GM23338 (cell line): ENCODE results near the gene MPND. TPM values are rescaled to one million over a fixed set of nuclear protein-coding genes. Genes with fewer than 3 reads are reported as not detected.

ENCODE experiments used
- ATAC-seq: fragments of 200-7000 bp; cut with Tn5 transposase; 3 replicates; pipeline ENCODE4 v1.9.1; 2020
- DNase-seq: peaks from one replicate; pipeline ENCODE4 v3.0.0-alpha.2; 2015; ENCODE audit warnings: low spot score
- H2AFZ ChIP-seq: fragments of 200-600 bp; sonication (generic); 2 replicates; pipeline ENCODE4 v1.8.0; 2016; ENCODE audit warnings: antibody characterized with exemption, mild to moderate bottlenecking, moderate library complexity
- H3F3A ChIP-seq: fragments of 200-600 bp; sonication (generic); replicated peaks from 2 replicates; pipeline ENCODE4 v1.8.0; 2017; ENCODE audit warnings: antibody characterized with exemption, mixed run types, low read depth
- H3K27ac ChIP-seq: fragments of 200-600 bp; sonication (generic); 2 replicates; pipeline ENCODE4 v1.6.1; 2016; ENCODE audit warnings: low read depth
- H3K27me3 ChIP-seq: fragments of 200-600 bp; sonication (generic); 2 replicates; pipeline ENCODE4 v1.8.0; 2016; ENCODE audit warnings: mild to moderate bottlenecking, mixed run types, moderate library complexity; ENCODE audit not compliant: insufficient read depth
- H3K36me3 ChIP-seq: fragments of 200-600 bp; sonication (generic); 2 replicates; pipeline ENCODE4 v1.8.0; 2016; ENCODE audit warnings: mild to moderate bottlenecking; ENCODE audit not compliant: insufficient read depth
- H3K4me1 ChIP-seq: fragments of 200-600 bp; sonication (generic); 2 replicates; pipeline ENCODE4 v1.8.0; 2016; ENCODE audit warnings: mild to moderate bottlenecking, moderate library complexity; ENCODE audit not compliant: insufficient read depth
- H3K4me2 ChIP-seq: fragments of 200-600 bp; sonication (generic); 2 replicates; pipeline ENCODE4 v1.7.1; 2017; ENCODE audit warnings: mixed run types
- H3K4me3 ChIP-seq: fragments of 200-600 bp; sonication (generic); 2 replicates; pipeline ENCODE4 v1.6.1; 2016; ENCODE audit warnings: mixed run types
- H3K79me2 ChIP-seq: fragments of 200-600 bp; sonication (generic); replicated peaks from 2 replicates; pipeline ENCODE4 v1.8.0; 2017; ENCODE audit warnings: mild to moderate bottlenecking; ENCODE audit not compliant: insufficient read depth
- H3K9me2 ChIP-seq: fragments of 200-600 bp; sonication (generic); 2 replicates; pipeline ENCODE4 v1.8.0; 2017; ENCODE audit not compliant: insufficient read depth
- H4K20me1 ChIP-seq: fragments of 200-600 bp; sonication (generic); replicated peaks from 2 replicates; pipeline ENCODE4 v1.8.0; 2017; ENCODE audit warnings: mild to moderate bottlenecking; ENCODE audit not compliant: insufficient read depth
- H3K27ac Mint-ChIP-seq: 2 replicates; pipeline ENCODE4 v1.8.0; 2020; ENCODE audit warnings: inconsistent platforms, mild to moderate bottlenecking, moderate library complexity, mixed read lengths
- H3K27me3 Mint-ChIP-seq: 3 replicates; pipeline ENCODE4 v1.8.0; 2022; ENCODE audit warnings: low read depth, mild to moderate bottlenecking, moderate library complexity, mixed read lengths, inconsistent platforms; ENCODE audit not compliant: insufficient read depth, poor library complexity
- H3K36me3 Mint-ChIP-seq: 3 replicates; pipeline ENCODE4 v1.8.0; 2021; ENCODE audit warnings: low read depth, mild to moderate bottlenecking, inconsistent platforms, moderate library complexity, mixed read lengths
- H3K4me1 Mint-ChIP-seq: 3 replicates; pipeline ENCODE4 v1.8.0; 2020; ENCODE audit warnings: mild to moderate bottlenecking, inconsistent platforms, mixed read lengths
- H3K4me3 Mint-ChIP-seq: 3 replicates; pipeline ENCODE4 v1.8.0; 2021; ENCODE audit warnings: moderate library complexity, mild to moderate bottlenecking, inconsistent platforms, mixed read lengths
- H3K9me3 Mint-ChIP-seq: 3 replicates; pipeline ENCODE4 v1.8.0; 2020; ENCODE audit warnings: moderate library complexity, mild to moderate bottlenecking, inconsistent platforms, mixed read lengths
- CREB1 ChIP-seq: fragments of 250-450 bp; sonication (Bioruptor Pico); IDR thresholded peaks from 2 replicates; pipeline ENCODE4 v1.5.0; 2020; ENCODE audit warnings: low read depth, mild to moderate bottlenecking, moderate library complexity
- EZH2phosphoT487 ChIP-seq: fragments of 200-600 bp; sonication (generic); IDR thresholded peaks from one replicate; pipeline ENCODE4 v1.8.1; 2018; ENCODE audit warnings: antibody characterized with exemption; ENCODE audit not compliant: unreplicated experiment
- JUNB ChIP-seq: IDR thresholded peaks from one replicate; pipeline ENCODE4 v1.6.1; 2016; ENCODE audit warnings: antibody characterized with exemption; ENCODE audit not compliant: unreplicated experiment
- NANOG ChIP-seq: IDR thresholded peaks from 2 replicates; pipeline ENCODE4 v1.6.1; 2016; ENCODE audit warnings: antibody characterized with exemption, borderline replicate concordance
- POLR2AphosphoS5 ChIP-seq: IDR thresholded peaks from 2 replicates; pipeline ENCODE4 v1.6.1; 2016; ENCODE audit warnings: antibody characterized with exemption, low read depth
- STAT1 ChIP-seq: IDR thresholded peaks from one replicate; pipeline ENCODE4 v1.6.1; 2016; ENCODE audit warnings: antibody characterized with exemption; ENCODE audit not compliant: unreplicated experiment
- ZNF114 ChIP-seq: fragments of 250-450 bp; sonication (Bioruptor Pico); IDR thresholded peaks from 2 replicates; pipeline ENCODE4 v1.5.0; 2020; ENCODE audit warnings: mild to moderate bottlenecking, moderate library complexity
- ZNF331 ChIP-seq: fragments of 250-450 bp; sonication (Bioruptor Pico); IDR thresholded peaks from 2 replicates; pipeline ENCODE4 v1.5.0; 2020; ENCODE audit warnings: low read depth, mild to moderate bottlenecking, moderate library complexity
- polyA plus RNA-seq: library from polyadenylated mRNA; unstranded; fragments of >200 nt; fragmentation: Nextera tagmentation; extraction: Ambion mirVana; gene quantifications from 2 replicates; pipeline ENCODE4 v1.2.1, GENCODE V29; 2016
- total RNA-seq: library from RNA; depleted of rRNA; stranded (reverse); fragments of >200 nt; shearing (Covaris generic); gene quantifications from 2 replicates; pipeline ENCODE4 v1.2.3, GENCODE V29; 2014
- TF ChIP-seq, protein P1 (sequence below), 2 experiments: fragments of 200-600 bp in 1 of 2; sonication (generic) in 1 of 2; conservative IDR thresholded peaks; 2 replicates each; pipeline versions ENCODE4 v1.5.1 to v1.6.1; 2016 to 2017; ENCODE audit warnings: antibody characterized with exemption in 2 of 2, low read depth in 2 of 2, mild to moderate bottlenecking in 2 of 2, moderate library complexity in 1 of 2
- TF ChIP-seq, protein P2 (sequence below): IDR thresholded peaks from one replicate; pipeline ENCODE4 v1.6.1; 2018; ENCODE audit warnings: antibody characterized with exemption; ENCODE audit not compliant: unreplicated experiment
- TF ChIP-seq, protein P3 (sequence below): fragments of 250-450 bp; sonication (Bioruptor Pico); IDR thresholded peaks from 2 replicates; pipeline ENCODE4 v1.5.0; 2020; ENCODE audit warnings: mild to moderate bottlenecking, moderate library complexity

The MPND gene
- total and polyA plus RNA-seq, 2 experiments from 2014 or later, result 11.8 to 15.6 TPM

DNA sequence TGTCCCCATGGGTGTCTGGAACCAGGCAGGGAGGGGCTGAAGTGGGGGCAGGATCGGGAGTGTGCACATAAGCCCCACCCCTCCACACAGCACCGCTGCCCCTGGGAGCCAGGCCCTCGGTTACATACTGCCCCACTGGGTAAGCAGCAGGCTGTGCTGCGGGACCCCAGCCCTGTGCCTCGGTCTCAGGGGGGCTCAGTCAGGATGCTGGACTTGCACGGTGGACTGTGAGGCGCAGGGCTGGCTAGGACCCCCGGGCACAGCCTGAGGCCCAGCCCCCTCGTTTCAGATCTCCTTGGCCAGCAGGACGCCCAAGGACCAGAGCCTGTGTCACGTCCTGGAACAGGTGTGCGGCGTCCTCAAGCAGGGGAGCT lies 16.3 kb downstream of the MPND start:
- ATAC-seq, result no peak
- DNase-seq, result no peak
- no peaks in the 10 kb centered on the region for H3K9me2 ChIP-seq
- no peaks in the 10 kb centered on the region for H3K27me3 ChIP-seq
- no peaks in the 10 kb centered on the region for H3K79me2 ChIP-seq
- no peak overlapping the region for H2AFZ ChIP-seq
- Mint-ChIP-seq H3K9me3 (no peaks in the 10 kb centered on the region), H3K27ac (no peak overlapping the region), H3K4me1 (peaks cover 7% of the 10 kb centered on the region; the same call in 1 of the 3 replicates), H3K4me3 (no peak overlapping the region), H3K36me3 (peaks cover 20% of the 10 kb centered on the region), H3K27me3 (peaks cover 20% of the 10 kb centered on the region)
- peaks cover 26% of the 10 kb centered on the region for H3F3A ChIP-seq
- no peaks in the 10 kb centered on the region; the same call in 1 of the 2 replicates for H4K20me1 ChIP-seq
- H3K4me1 ChIP-seq, result no peaks in the 10 kb centered on the region; the same call in 1 of the 2 replicates
- H3K4me2 ChIP-seq, result no peak overlapping the region
- H3K36me3 ChIP-seq, result no peaks in the 10 kb centered on the region
- H3K4me3 ChIP-seq, result no peak overlapping the region
- TF ChIP-seq NANOG (no peak), STAT1 (no peak), CREB1 (no peak), ZNF114 (CRISPR knock-in tag) (no peak), ZNF331 (no peak)
- TF ChIP-seq, protein P1, sequence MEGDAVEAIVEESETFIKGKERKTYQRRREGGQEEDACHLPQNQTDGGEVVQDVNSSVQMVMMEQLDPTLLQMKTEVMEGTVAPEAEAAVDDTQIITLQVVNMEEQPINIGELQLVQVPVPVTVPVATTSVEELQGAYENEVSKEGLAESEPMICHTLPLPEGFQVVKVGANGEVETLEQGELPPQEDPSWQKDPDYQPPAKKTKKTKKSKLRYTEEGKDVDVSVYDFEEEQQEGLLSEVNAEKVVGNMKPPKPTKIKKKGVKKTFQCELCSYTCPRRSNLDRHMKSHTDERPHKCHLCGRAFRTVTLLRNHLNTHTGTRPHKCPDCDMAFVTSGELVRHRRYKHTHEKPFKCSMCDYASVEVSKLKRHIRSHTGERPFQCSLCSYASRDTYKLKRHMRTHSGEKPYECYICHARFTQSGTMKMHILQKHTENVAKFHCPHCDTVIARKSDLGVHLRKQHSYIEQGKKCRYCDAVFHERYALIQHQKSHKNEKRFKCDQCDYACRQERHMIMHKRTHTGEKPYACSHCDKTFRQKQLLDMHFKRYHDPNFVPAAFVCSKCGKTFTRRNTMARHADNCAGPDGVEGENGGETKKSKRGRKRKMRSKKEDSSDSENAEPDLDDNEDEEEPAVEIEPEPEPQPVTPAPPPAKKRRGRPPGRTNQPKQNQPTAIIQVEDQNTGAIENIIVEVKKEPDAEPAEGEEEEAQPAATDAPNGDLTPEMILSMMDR (conservative IDR thresholded peaks at IDR 0.05; ENCODE audit: low read depth in 2 of 2), result no peak
- H3K27ac ChIP-seq, result no peak overlapping the region

DNA sequence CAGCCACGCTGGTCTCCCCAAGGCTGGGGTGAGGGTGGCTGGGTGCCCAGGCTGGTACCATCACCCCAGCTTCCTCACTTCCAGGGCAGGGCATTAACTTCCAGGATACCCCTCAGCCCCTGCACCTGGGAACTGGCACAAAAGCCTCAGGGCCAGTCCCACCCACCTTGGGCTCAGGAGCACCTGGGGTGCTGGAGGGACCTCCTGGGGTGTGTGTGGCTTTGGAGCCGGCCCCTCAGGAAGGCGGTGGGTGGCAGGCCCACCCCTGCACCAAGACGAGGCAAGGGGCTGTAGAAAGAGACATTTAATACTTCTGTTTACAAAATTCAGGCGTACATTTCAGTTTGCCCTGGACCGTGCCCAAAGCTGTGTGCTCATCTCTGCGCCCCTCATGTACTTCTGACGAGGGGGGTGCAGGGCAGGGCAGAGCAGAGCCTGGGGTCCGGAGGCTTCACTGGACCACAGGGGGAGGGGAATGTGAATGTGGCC lies 16.8 kb downstream of the MPND start:
- Histone ChIP-seq H3K9me2 (no peaks in the 10 kb centered on the region), H4K20me1 (no peaks in the 10 kb centered on the region; the same call in 1 of the 2 replicates), H3K79me2 (no peaks in the 10 kb centered on the region), H3K4me2 (no peak overlapping the region), H3K36me3 (no peaks in the 10 kb centered on the region), H3K4me1 (no peaks in the 10 kb centered on the region; the same call in 1 of the 2 replicates), H3K27ac (peak overlapping the region; percentile 50; the same call in 1 of the 2 replicates), H3F3A (peaks cover 26% of the 10 kb centered on the region), H2AFZ (no peak overlapping the region), H3K27me3 (no peaks in the 10 kb centered on the region), H3K4me3 (no peak overlapping the region)
- Mint-ChIP-seq H3K9me3 (no peaks in the 10 kb centered on the region), H3K4me1 (peaks cover 7% of the 10 kb centered on the region; the same call in 1 of the 3 replicates), H3K4me3 (peak overlapping the region; percentile 16; the same call in 1 of the 3 replicates), H3K27me3 (peaks cover 20% of the 10 kb centered on the region), H3K36me3 (peaks cover 20% of the 10 kb centered on the region), H3K27ac (no peak overlapping the region)
- DNase-seq, result no peak
- no peak for ATAC-seq
- TF ChIP-seq ZNF331, result no peak
- no peak for TF ChIP-seq POLR2AphosphoS5
- TF ChIP-seq, protein P2, sequence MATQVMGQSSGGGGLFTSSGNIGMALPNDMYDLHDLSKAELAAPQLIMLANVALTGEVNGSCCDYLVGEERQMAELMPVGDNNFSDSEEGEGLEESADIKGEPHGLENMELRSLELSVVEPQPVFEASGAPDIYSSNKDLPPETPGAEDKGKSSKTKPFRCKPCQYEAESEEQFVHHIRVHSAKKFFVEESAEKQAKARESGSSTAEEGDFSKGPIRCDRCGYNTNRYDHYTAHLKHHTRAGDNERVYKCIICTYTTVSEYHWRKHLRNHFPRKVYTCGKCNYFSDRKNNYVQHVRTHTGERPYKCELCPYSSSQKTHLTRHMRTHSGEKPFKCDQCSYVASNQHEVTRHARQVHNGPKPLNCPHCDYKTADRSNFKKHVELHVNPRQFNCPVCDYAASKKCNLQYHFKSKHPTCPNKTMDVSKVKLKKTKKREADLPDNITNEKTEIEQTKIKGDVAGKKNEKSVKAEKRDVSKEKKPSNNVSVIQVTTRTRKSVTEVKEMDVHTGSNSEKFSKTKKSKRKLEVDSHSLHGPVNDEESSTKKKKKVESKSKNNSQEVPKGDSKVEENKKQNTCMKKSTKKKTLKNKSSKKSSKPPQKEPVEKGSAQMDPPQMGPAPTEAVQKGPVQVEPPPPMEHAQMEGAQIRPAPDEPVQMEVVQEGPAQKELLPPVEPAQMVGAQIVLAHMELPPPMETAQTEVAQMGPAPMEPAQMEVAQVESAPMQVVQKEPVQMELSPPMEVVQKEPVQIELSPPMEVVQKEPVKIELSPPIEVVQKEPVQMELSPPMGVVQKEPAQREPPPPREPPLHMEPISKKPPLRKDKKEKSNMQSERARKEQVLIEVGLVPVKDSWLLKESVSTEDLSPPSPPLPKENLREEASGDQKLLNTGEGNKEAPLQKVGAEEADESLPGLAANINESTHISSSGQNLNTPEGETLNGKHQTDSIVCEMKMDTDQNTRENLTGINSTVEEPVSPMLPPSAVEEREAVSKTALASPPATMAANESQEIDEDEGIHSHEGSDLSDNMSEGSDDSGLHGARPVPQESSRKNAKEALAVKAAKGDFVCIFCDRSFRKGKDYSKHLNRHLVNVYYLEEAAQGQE, result no peak
- no peak for TF ChIP-seq JUNB
- TF ChIP-seq, protein P3, sequence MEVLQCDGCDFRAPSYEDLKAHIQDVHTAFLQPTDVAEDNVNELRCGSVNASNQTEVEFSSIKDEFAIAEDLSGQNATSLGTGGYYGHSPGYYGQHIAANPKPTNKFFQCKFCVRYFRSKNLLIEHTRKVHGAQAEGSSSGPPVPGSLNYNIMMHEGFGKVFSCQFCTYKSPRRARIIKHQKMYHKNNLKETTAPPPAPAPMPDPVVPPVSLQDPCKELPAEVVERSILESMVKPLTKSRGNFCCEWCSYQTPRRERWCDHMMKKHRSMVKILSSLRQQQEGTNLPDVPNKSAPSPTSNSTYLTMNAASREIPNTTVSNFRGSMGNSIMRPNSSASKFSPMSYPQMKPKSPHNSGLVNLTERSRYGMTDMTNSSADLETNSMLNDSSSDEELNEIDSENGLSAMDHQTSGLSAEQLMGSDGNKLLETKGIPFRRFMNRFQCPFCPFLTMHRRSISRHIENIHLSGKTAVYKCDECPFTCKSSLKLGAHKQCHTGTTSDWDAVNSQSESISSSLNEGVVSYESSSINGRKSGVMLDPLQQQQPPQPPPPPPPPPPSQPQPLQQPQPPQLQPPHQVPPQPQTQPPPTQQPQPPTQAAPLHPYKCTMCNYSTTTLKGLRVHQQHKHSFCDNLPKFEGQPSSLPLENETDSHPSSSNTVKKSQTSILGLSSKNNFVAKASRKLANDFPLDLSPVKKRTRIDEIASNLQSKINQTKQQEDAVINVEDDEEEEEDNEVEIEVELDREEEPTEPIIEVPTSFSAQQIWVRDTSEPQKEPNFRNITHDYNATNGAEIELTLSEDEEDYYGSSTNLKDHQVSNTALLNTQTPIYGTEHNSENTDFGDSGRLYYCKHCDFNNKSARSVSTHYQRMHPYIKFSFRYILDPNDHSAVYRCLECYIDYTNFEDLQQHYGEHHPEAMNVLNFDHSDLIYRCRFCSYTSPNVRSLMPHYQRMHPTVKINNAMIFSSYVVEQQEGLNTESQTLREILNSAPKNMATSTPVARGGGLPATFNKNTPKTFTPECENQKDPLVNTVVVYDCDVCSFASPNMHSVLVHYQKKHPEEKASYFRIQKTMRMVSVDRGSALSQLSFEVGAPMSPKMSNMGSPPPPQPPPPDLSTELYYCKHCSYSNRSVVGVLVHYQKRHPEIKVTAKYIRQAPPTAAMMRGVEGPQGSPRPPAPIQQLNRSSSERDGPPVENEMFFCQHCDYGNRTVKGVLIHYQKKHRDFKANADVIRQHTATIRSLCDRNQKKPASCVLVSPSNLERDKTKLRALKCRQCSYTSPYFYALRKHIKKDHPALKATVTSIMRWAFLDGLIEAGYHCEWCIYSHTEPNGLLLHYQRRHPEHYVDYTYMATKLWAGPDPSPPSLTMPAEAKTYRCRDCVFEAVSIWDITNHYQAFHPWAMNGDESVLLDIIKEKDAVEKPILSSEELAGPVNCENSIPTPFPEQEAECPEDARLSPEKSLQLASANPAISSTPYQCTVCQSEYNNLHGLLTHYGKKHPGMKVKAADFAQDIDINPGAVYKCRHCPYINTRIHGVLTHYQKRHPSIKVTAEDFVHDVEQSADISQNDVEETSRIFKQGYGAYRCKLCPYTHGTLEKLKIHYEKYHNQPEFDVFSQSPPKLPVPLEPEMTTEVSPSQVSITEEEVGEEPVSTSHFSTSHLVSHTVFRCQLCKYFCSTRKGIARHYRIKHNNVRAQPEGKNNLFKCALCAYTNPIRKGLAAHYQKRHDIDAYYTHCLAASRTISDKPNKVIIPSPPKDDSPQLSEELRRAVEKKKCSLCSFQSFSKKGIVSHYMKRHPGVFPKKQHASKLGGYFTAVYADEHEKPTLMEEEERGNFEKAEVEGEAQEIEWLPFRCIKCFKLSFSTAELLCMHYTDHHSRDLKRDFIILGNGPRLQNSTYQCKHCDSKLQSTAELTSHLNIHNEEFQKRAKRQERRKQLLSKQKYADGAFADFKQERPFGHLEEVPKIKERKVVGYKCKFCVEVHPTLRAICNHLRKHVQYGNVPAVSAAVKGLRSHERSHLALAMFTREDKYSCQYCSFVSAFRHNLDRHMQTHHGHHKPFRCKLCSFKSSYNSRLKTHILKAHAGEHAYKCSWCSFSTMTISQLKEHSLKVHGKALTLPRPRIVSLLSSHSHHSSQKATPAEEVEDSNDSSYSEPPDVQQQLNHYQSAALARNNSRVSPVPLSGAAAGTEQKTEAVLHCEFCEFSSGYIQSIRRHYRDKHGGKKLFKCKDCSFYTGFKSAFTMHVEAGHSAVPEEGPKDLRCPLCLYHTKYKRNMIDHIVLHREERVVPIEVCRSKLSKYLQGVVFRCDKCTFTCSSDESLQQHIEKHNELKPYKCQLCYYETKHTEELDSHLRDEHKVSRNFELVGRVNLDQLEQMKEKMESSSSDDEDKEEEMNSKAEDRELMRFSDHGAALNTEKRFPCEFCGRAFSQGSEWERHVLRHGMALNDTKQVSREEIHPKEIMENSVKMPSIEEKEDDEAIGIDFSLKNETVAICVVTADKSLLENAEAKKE, result no peak
- TF ChIP-seq ZNF114 (CRISPR knock-in tag), result no peak
- TF ChIP-seq CREB1, result no peak
- TF ChIP-seq STAT1, result no peak
- TF ChIP-seq EZH2phosphoT487, result no peak
